Stomach (tissue), 9 donors: Measurements from ENCODE around the gene EPHA6. TPM values are rescaled to one million over a fixed set of nuclear protein-coding genes. Genes with fewer than 3 reads are reported as not detected.

Experiments used
- DNase-seq, 2 donors: peaks; one replicate each; pipeline versions ENCODE4 v3.0.0 to v3.0.0-alpha.2; 2013 to 2019
- H3K27ac ChIP-seq, 5 donors: fragments of 200-600 bp in 4 of 5; sonication (generic) in 4 of 5; one replicate each; pipeline ENCODE4 v1.5.1; 2013 to 2019; ENCODE audit warnings: mild to moderate bottlenecking in 1 of 5, moderate library complexity in 1 of 5
- H3K27me3 ChIP-seq, 3 donors: fragments of 200-600 bp; sonication (generic); one replicate each; pipeline ENCODE4 v1.5.1; 2017 to 2019; ENCODE audit warnings: mixed run types in 1 of 3
- H3K36me3 ChIP-seq, 4 donors: fragments of 200-600 bp; sonication (generic); 1 replicate in 3 of 4; 2 replicates in 1 of 4; pipeline ENCODE4 v1.5.1; 2016 to 2019
- H3K4me1 ChIP-seq, 4 donors: fragments of 200-600 bp; sonication (generic); one replicate each; pipeline ENCODE4 v1.5.1; 2016 to 2019
- H3K4me3 ChIP-seq, 4 donors: fragments of 200-600 bp; sonication (generic) in 3 of 4; one replicate each; pipeline ENCODE4 v1.5.1; 2016 to 2019; ENCODE audit warnings: mild to moderate bottlenecking in 1 of 4
- H3K9me3 ChIP-seq, 4 donors: fragments of 200-600 bp; sonication (generic); one replicate each; pipeline ENCODE4 v1.5.1; 2016 to 2019
- EP300 ChIP-seq: sonication (generic); formaldehyde crosslinking; IDR thresholded peaks from one replicate; pipeline ENCODE4 v1.6.1; 2017; ENCODE audit warnings: antibody characterized with exemption
- POLR2A ChIP-seq, 4 donors: fragments of 450-650 bp; IDR thresholded peaks; one replicate each; pipeline ENCODE4 v1.6.1; 2016; ENCODE audit warnings: antibody characterized with exemption in 4 of 4, control low read depth in 2 of 4, mild to moderate bottlenecking in 1 of 4, moderate library complexity in 1 of 4
- POLR2AphosphoS5 ChIP-seq, 3 donors: sonication (generic); formaldehyde crosslinking; IDR thresholded peaks; one replicate each; pipeline ENCODE4 v1.6.1; 2016; ENCODE audit warnings: antibody characterized with exemption in 3 of 3
- WGBS, 5 donors: extraction: QIAGEN DNeasy Blood & Tissue Kit in 3 of 5; methylation state at CpG; one replicate each; pipeline versions ENCODE4 v1.1.5 to v1.1.7; 2013 to 2018; 5-methylcytosine and 5-hydroxymethylcytosine counted together
- intact Hi-C: fragments of 100-400 bp; cut with DNase I; formaldehyde crosslinking; loops from one replicate; pipeline ENCODE4 v1.15.1; 2023; ENCODE audit warnings: low total_unique reads
- polyA plus RNA-seq, 3 donors: library from polyadenylated mRNA; stranded (reverse); fragments of 200-250 nt; gene quantifications; one replicate each; pipeline ENCODE4 v1.2.3, GENCODE V29; 2013
- total RNA-seq, 5 donors: library from RNA; depleted of rRNA; stranded (reverse); fragments of >200 nt; gene quantifications; one replicate each; pipeline versions ENCODE4 v1.1.0 to v1.2.3, GENCODE V29; 2014 to 2016
- TF ChIP-seq, protein P1 (sequence below), 7 experiments: fragments of 450-650 bp in 4 of 7; fragments of 200-600 bp in 3 of 7; sonication (generic) in 3 of 7; IDR thresholded peaks; one replicate each; pipeline ENCODE4 v1.5.1; 2016 to 2019; ENCODE audit warnings: antibody characterized with exemption in 7 of 7, control low read depth in 2 of 7, mild to moderate bottlenecking in 1 of 7
- donor health status: healthy with polysubstance abuse.
- donor health status: Bipolar disorder and iron deficiency.
- donor health status: healthy.

Gene EPHA6
- total and polyA plus RNA-seq, 8 donors = 0.18 to 179 (median 14.7) TPM; not detected in 4

DNA sequence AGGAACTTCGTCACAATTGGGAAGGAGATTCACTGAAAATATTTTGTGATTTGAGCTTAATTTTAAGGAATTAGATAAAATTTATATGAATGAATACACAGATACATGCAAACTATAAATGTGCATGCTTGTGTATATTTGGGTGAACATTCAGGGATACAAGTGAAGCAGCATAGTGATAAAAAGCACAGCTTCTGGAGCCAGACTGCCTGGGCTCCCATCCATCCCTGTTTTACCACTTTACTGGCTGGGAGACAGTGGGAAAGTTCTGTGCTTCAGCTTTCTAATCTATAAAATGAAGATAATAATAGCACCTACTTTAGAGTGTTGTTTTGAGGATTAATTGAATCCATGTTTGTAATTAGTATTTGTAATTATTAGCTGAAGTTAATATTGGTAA lies 8.1 kb upstream of the EPHA6 start:
- 64 to 84% (median 73%) methylated on average over 1 of the region's 1 CpG for WGBS, 5 donors
- Histone ChIP-seq H3K4me3 (no peak overlapping the region), H3K27ac (no peak overlapping the region), H3K9me3 (no peaks in the 10 kb centered on the region), H3K36me3 (no peaks in the 10 kb centered on the region), H3K27me3 (peaks cover 0 to under 1% (median 0%) of the 10 kb centered on the region in 3 donors), H3K4me1 (no peaks in the 10 kb centered on the region)
- DNase-seq = no peak
- intact Hi-C loops = no loop called here
- TF ChIP-seq POLR2A (IDR thresholded peaks at IDR 0.05) (no peak), EP300 (no peak), POLR2AphosphoS5 (IDR thresholded peaks at IDR 0.05) (no peak)
- TF ChIP-seq, protein P1, sequence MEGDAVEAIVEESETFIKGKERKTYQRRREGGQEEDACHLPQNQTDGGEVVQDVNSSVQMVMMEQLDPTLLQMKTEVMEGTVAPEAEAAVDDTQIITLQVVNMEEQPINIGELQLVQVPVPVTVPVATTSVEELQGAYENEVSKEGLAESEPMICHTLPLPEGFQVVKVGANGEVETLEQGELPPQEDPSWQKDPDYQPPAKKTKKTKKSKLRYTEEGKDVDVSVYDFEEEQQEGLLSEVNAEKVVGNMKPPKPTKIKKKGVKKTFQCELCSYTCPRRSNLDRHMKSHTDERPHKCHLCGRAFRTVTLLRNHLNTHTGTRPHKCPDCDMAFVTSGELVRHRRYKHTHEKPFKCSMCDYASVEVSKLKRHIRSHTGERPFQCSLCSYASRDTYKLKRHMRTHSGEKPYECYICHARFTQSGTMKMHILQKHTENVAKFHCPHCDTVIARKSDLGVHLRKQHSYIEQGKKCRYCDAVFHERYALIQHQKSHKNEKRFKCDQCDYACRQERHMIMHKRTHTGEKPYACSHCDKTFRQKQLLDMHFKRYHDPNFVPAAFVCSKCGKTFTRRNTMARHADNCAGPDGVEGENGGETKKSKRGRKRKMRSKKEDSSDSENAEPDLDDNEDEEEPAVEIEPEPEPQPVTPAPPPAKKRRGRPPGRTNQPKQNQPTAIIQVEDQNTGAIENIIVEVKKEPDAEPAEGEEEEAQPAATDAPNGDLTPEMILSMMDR (IDR thresholded peaks at IDR 0.05) = no peak

GRCh38 chr3:96813134-96813819 lies 1.1 kb upstream of the EPHA6 start:
- DNase-seq = peak; percentile 62 to 93
- H3K27ac ChIP-seq = peak overlapping the region in 4 of 5 donors; percentile 22 to 77 (median 42)
- 0 to 2% (median 1%) methylated on average over 13 to 79 of the region's 79 CpGs for WGBS, 5 donors

GRCh38 chr3:96814651-96815567 lies 515 bp downstream of the EPHA6 start:
- no peaks in the 10 kb centered on the region for H3K9me3 ChIP-seq
- 4 to 12% (median 6%) methylated on average over 33 to 50 of the region's 50 CpGs for WGBS, 5 donors
- H3K27ac ChIP-seq = peak overlapping the region in 1 of 5 donors; percentile 77
- peaks cover 0 to 37% (median 35%) of the 10 kb centered on the region in 3 donors for H3K27me3 ChIP-seq
- no peaks in the 10 kb centered on the region for H3K36me3 ChIP-seq
- H3K4me3 ChIP-seq = peak overlapping the region; percentile 57 to 72 (median 63)
- no peak for TF ChIP-seq POLR2AphosphoS5 (IDR thresholded peaks at IDR 0.05)
- TF ChIP-seq EP300 = no peak
- TF ChIP-seq, protein P1 (IDR thresholded peaks at IDR 0.05) = no peak
- TF ChIP-seq POLR2A (IDR thresholded peaks at IDR 0.05) = no peak
- DNase-seq = peak in 1 of 2 donors; percentile 37
- peaks cover 22 to 31% (median 28%) of the 10 kb centered on the region in 4 donors for H3K4me1 ChIP-seq
- intact Hi-C loops = no loop called here

More at GRCh38 chr3:96813134-96813819, 1.1 kb upstream of the EPHA6 start:
- H3K36me3 ChIP-seq = no peaks in the 10 kb centered on the region
- TF ChIP-seq, protein P1 (IDR thresholded peaks at IDR 0.05) = peak in 4 of 7 experiments; percentile 18 to 43 (median 27)
- TF ChIP-seq POLR2AphosphoS5 (IDR thresholded peaks at IDR 0.05) = no peak
- H3K4me1 ChIP-seq = peaks cover 22 to 31% (median 28%) of the 10 kb centered on the region in 4 donors
- peaks cover 0 to 37% (median 35%) of the 10 kb centered on the region in 3 donors for H3K27me3 ChIP-seq
- intact Hi-C loops = no loop called here
- peak overlapping the region; percentile 57 to 72 (median 63) for H3K4me3 ChIP-seq
- H3K9me3 ChIP-seq = no peaks in the 10 kb centered on the region

DNA sequence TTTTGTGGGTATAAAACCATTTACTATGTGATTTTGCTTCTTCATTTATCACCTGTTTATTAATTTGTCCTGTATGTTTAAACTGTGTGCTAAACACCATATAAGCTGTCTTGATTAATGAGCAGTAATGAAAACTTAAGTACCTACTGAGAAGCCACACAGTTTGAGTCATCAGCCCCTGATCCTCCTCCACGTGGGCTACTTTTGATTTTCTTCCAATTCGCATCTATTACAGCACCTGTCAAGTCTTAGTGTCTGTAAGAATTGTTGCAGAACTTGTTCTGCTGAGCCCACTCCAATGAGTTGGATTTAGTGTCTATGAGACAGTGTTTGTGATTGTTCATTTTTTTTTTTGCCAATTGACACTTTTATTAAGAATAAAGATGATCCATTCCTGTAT lies 16.8 kb downstream of the EPHA6 start:
- Histone ChIP-seq H3K27me3 (no peaks in the 10 kb centered on the region), H3K36me3 (no peaks in the 10 kb centered on the region), H3K4me1 (no peaks in the 10 kb centered on the region), H3K9me3 (no peaks in the 10 kb centered on the region), H3K4me3 (no peak overlapping the region), H3K27ac (no peak overlapping the region)
- peak in 1 of 2 donors; percentile 5 for DNase-seq
- TF ChIP-seq POLR2AphosphoS5 (IDR thresholded peaks at IDR 0.05) (no peak), EP300 (no peak), POLR2A (IDR thresholded peaks at IDR 0.05) (no peak)
- TF ChIP-seq, protein P1 (IDR thresholded peaks at IDR 0.05) = no peak
- 47 to 60% (median 59%) methylated on average over 2 of the region's 2 CpGs for WGBS, 5 donors
- intact Hi-C loops = no loop called here
